HPDE6-E6E7 (cell line): ENCODE measurements around the gene RACGAP1.
"Not testable (repeated sequence)": the region's sequence is repeated elsewhere in the genome, so short reads cannot be mapped to it uniquely, and the experiment has no call there.

Experiments used
- DNase-seq: peaks from one replicate; pipeline ENCODE4 v3.0.0; 2011; ENCODE audit warnings: missing footprints; ENCODE audit errors: extremely low spot score

Gene RACGAP1

GRCh38 chr12:50026691-50027090 lies 1.4 kb upstream of the RACGAP1 start:
- DNase-seq = no peak

GRCh38 chr12:50024805-50025186 lies 498 bp downstream of the RACGAP1 start:
- DNase-seq = peak; percentile 23

- DNase-seq = no peak
Measured at GRCh38 chr12:50024227-50024626, 1.1 kb downstream of the RACGAP1 start.

- no peak for DNase-seq
Measured at GRCh38 chr12:50022903-50023302, 2.4 kb downstream of the RACGAP1 start.

- DNase-seq = no peak
Measured at GRCh38 chr12:50021031-50021430, 4.3 kb downstream of the RACGAP1 start.

- no peak for DNase-seq
Measured at GRCh38 chr12:50019524-50019923, 5.8 kb downstream of the RACGAP1 start.

GRCh38 chr12:50018968-50019367 lies 6.3 kb downstream of the RACGAP1 start:
- no peak for DNase-seq

GRCh38 chr12:50018154-50018553 lies 7.1 kb downstream of the RACGAP1 start:
- no peak for DNase-seq

GRCh38 chr12:50017641-50018040 lies 7.7 kb downstream of the RACGAP1 start:
- DNase-seq = no peak

- DNase-seq = no peak
Measured at GRCh38 chr12:50016501-50017475, 8.5 kb downstream of the RACGAP1 start.

GRCh38 chr12:50014342-50014741 lies 11.0 kb downstream of the RACGAP1 start:
- no peak for DNase-seq

GRCh38 chr12:50013361-50014147 lies 11.7 kb downstream of the RACGAP1 start:
- no peak for DNase-seq

GRCh38 chr12:50006754-50007442 lies 18.4 kb downstream of the RACGAP1 start:
- no peak for DNase-seq

- no peak for DNase-seq
Measured at GRCh38 chr12:50006280-50006679, 19.0 kb downstream of the RACGAP1 start.

- DNase-seq = no peak
Measured at GRCh38 chr12:50005175-50005574, 20.1 kb downstream of the RACGAP1 start.

- DNase-seq = no peak
Measured at GRCh38 chr12:50004696-50005095, 20.6 kb downstream of the RACGAP1 start.

GRCh38 chr12:50003595-50003994 lies 21.7 kb downstream of the RACGAP1 start:
- no peak for DNase-seq

- DNase-seq = no peak
Measured at GRCh38 chr12:49998453-49998852, 26.8 kb downstream of the RACGAP1 start.

GRCh38 chr12:49990273-49990672 lies 35.0 kb downstream of the RACGAP1 start:
- no peak for DNase-seq

- not testable (repeated sequence) for DNase-seq
Measured at GRCh38 chr12:49989400-49989799, 35.9 kb downstream of the RACGAP1 start.

GRCh38 chr12:49987625-49988303 lies 37.5 kb downstream of the RACGAP1 start:
- no peak for DNase-seq
